Caco-2 (cell line): ENCODE data around the gene SLC13A4. TPM values are rescaled to one million over a fixed set of nuclear protein-coding genes. Genes with fewer than 3 reads are reported as not detected.

Experiments
- BruUV-seq: library from RNA; stranded (reverse); fragments of 400-500 nt; replicated peaks from 2 replicates; lab custom pipeline; 2021; lab: Mats Ljungman, UMichigan
- CTCF ChIA-PET: fragments of 300-600 bp; sonication (Branson Sonifier 250); formaldehyde crosslinking; loops from one replicate; lab custom pipeline; 2022; ENCODE audit warnings: antibody characterized with exemption; lab: Charles Lee
- POLR2A ChIA-PET: fragments of 300-600 bp; sonication (Branson Sonifier 250); formaldehyde crosslinking; loops from one replicate; lab custom pipeline; 2022; ENCODE audit warnings: antibody characterized with exemption; lab: Charles Lee
- DNase-seq, 2 experiments: peaks; one replicate each; pipeline versions ENCODE4 v3.0.0 to v3.0.0-alpha.2; 2020 to 2022
- H3K27me3 ChIP-seq: replicated peaks from 2 replicates; pipeline ENCODE4 v1.6.0; 2011; ENCODE audit warnings: low read length; ENCODE audit not compliant: control insufficient read depth, insufficient read depth
- H3K36me3 ChIP-seq: 2 replicates; pipeline ENCODE4 v1.5.1; 2011; ENCODE audit warnings: low read length; ENCODE audit not compliant: control insufficient read depth, insufficient read depth
- H3K4me1 ChIP-seq: fragments of 250-450 bp; sonication (Bioruptor Pico); 2 replicates; pipeline ENCODE4 v1.5.1; 2020; ENCODE audit warnings: mild to moderate bottlenecking
- H3K4me3 ChIP-seq: 2 replicates; pipeline ENCODE4 v1.5.1; 2011; ENCODE audit warnings: low read depth, mild to moderate bottlenecking, control low read depth, low read length
- H3K9me3 ChIP-seq: fragments of 250-450 bp; sonication (Bioruptor Pico); 2 replicates; pipeline ENCODE4 v1.5.1; 2020; ENCODE audit warnings: mild to moderate bottlenecking, moderate library complexity
- H3K27ac Mint-ChIP-seq: one replicate; pipeline ENCODE4 v1.8.0; 2022; ENCODE audit warnings: mixed read lengths; ENCODE audit not compliant: unreplicated experiment
- H3K27me3 Mint-ChIP-seq: one replicate; pipeline ENCODE4 v1.8.0; 2022; ENCODE audit warnings: mixed read lengths; ENCODE audit not compliant: insufficient read depth, unreplicated experiment
- H3K36me3 Mint-ChIP-seq: one replicate; pipeline ENCODE4 v1.8.0; 2022; ENCODE audit warnings: mild to moderate bottlenecking, mixed read lengths; ENCODE audit not compliant: insufficient read depth, unreplicated experiment
- H3K4me1 Mint-ChIP-seq: one replicate; pipeline ENCODE4 v1.8.0; 2022; ENCODE audit warnings: low read depth, mixed read lengths; ENCODE audit not compliant: unreplicated experiment
- H3K4me3 Mint-ChIP-seq: one replicate; pipeline ENCODE4 v1.8.0; 2022; ENCODE audit warnings: mild to moderate bottlenecking, moderate library complexity, mixed read lengths; ENCODE audit not compliant: unreplicated experiment
- H3K9me3 Mint-ChIP-seq: one replicate; pipeline ENCODE4 v1.8.0; 2022; ENCODE audit warnings: mixed read lengths; ENCODE audit not compliant: unreplicated experiment
- CTCF ChIP-seq, 2 experiments: fragments of 200-600 bp in 1 of 2; IDR thresholded peaks; 1 replicate in 1 of 2; 2 replicates in 1 of 2; pipeline versions ENCODE4 v1.5.1 to v1.8.0; 2011 to 2022; ENCODE audit warnings: antibody characterized with exemption in 1 of 2, control low read depth in 1 of 2, inconsistent platforms in 1 of 2, low read depth in 1 of 2, low read length in 1 of 2, mild to moderate bottlenecking in 1 of 2, moderate library complexity in 1 of 2; ENCODE audit not compliant: insufficient read depth in 1 of 2, severe bottlenecking in 1 of 2, unreplicated experiment in 1 of 2
- intact Hi-C: fragments of 100-400 bp; cut with micrococcal nuclease; formaldehyde crosslinking; loops from one replicate; pipeline ENCODE4 v1.10.0; 2022; ENCODE audit not compliant: unreplicated experiment
- total RNA-seq: library from RNA; stranded (reverse); gene quantifications from 2 replicates; pipeline ENCODE4 v1.2.3, GENCODE V29; 2022

The SLC13A4 gene
- total RNA-seq, 1 experiment from 2014 or later, result not detected

- ChIA-PET CTCF (interaction anchor here (1.0 kb wide), 1 partner anchor 27 kb away, joined by 3 read pairs; no protein-coding TSS in a partner anchor), POLR2A (no interaction called here)
- no peak for DNase-seq
- BruUV-seq, result no TSS peak
- Mint-ChIP-seq H3K9me3 (no peaks in the 10 kb centered on the region), H3K36me3 (peaks cover 45% of the 10 kb centered on the region), H3K27me3 (no peaks in the 10 kb centered on the region), H3K4me3 (no peak overlapping the region), H3K27ac (no peak overlapping the region), H3K4me1 (no peaks in the 10 kb centered on the region)
- Histone ChIP-seq H3K4me3 (no peak overlapping the region), H3K9me3 (no peaks in the 10 kb centered on the region), H3K27me3 (no peaks in the 10 kb centered on the region), H3K36me3 (peaks cover 6% of the 10 kb centered on the region), H3K4me1 (no peaks in the 10 kb centered on the region)
- no peak for TF ChIP-seq CTCF (IDR thresholded peaks at IDR 0.05; ENCODE audit: insufficient read depth in 1 of 2, low read depth in 1 of 2, low read length in 1 of 2, severe bottlenecking in 1 of 2, unreplicated experiment in 1 of 2)
- intact Hi-C loops, result no loop called here
These were observed 80.2 kb downstream of the SLC13A4 start for GRCh38 chr7:135647755-135648154.

GRCh38 chr7:135645296-135645904 lies 82.6 kb downstream of the SLC13A4 start:
- Histone ChIP-seq H3K9me3 (no peaks in the 10 kb centered on the region), H3K27me3 (no peaks in the 10 kb centered on the region), H3K4me3 (no peak overlapping the region), H3K36me3 (peaks cover 6% of the 10 kb centered on the region), H3K4me1 (no peaks in the 10 kb centered on the region)
- Mint-ChIP-seq H3K4me3 (no peak overlapping the region), H3K36me3 (peaks cover 60% of the 10 kb centered on the region), H3K9me3 (no peaks in the 10 kb centered on the region), H3K27me3 (no peaks in the 10 kb centered on the region), H3K27ac (no peak overlapping the region), H3K4me1 (no peaks in the 10 kb centered on the region)
- POLR2A ChIA-PET, result no interaction called here
- BruUV-seq, result no TSS peak
- CTCF ChIA-PET, result interaction anchor here (0.6 to 2.3 kb wide), 7 partner anchors 25 to 434 kb away, joined by 3 to 11 read pairs (median 7); partner anchors contain the start of gene WDR91
- TF ChIP-seq CTCF (IDR thresholded peaks at IDR 0.05; ENCODE audit: insufficient read depth in 1 of 2, low read depth in 1 of 2, low read length in 1 of 2, severe bottlenecking in 1 of 2, unreplicated experiment in 1 of 2), result peak; percentile 64 to 73
- intact Hi-C loops, result loop anchor here (1.0 kb wide), 3 partner anchors 24 to 364 kb away; no protein-coding TSS in a partner anchor
- DNase-seq, result peak in 1 of 2 experiments; percentile 37

GRCh38 chr7:135644729-135645128 lies 83.3 kb downstream of the SLC13A4 start:
- Histone ChIP-seq H3K4me1 (no peaks in the 10 kb centered on the region), H3K4me3 (no peak overlapping the region), H3K36me3 (peaks cover 6% of the 10 kb centered on the region), H3K27me3 (no peaks in the 10 kb centered on the region), H3K9me3 (no peaks in the 10 kb centered on the region)
- no peaks in the 10 kb centered on the region for H3K9me3 Mint-ChIP-seq
- no TSS peak for BruUV-seq
- H3K36me3 Mint-ChIP-seq, result peaks cover 60% of the 10 kb centered on the region
- no peaks in the 10 kb centered on the region for H3K27me3 Mint-ChIP-seq
- H3K4me3 Mint-ChIP-seq, result no peak overlapping the region
- H3K27ac Mint-ChIP-seq, result no peak overlapping the region
- TF ChIP-seq CTCF (IDR thresholded peaks at IDR 0.05; ENCODE audit: insufficient read depth in 1 of 2, low read depth in 1 of 2, low read length in 1 of 2, severe bottlenecking in 1 of 2, unreplicated experiment in 1 of 2), result no peak
- POLR2A ChIA-PET, result no interaction called here
- intact Hi-C loops, result loop anchor here (1.0 kb wide), 3 partner anchors 23 to 363 kb away; no protein-coding TSS in a partner anchor
- no peak for DNase-seq
- no peaks in the 10 kb centered on the region for H3K4me1 Mint-ChIP-seq
- CTCF ChIA-PET, result interaction anchor here (1.0 to 2.3 kb wide), 5 partner anchors 24 to 370 kb away, joined by 3 to 11 read pairs (median 7); no protein-coding TSS in a partner anchor
